Heart left ventricle (tissue), 16 donors: ENCODE data around the gene ASXL3. TPM values are rescaled to one million over a fixed set of nuclear protein-coding genes. Genes with fewer than 3 reads are reported as not detected.

Experiments used
- ATAC-seq, 4 donors: fragments of 200-7000 bp; cut with Tn5 transposase; one replicate each; pipeline ENCODE4 v1.9.1; 2020 to 2022; ENCODE audit warnings: moderate library complexity in 4 of 4, mild to moderate bottlenecking in 3 of 4, moderate number of reproducible peaks in 1 of 4
- DNase-seq, 5 donors: peaks; one replicate each; pipeline ENCODE4 v3.0.0-alpha.2; 2020
- H3K27ac ChIP-seq, 12 donors: fragments of 200-600 bp; sonication (generic) in 4 of 12; one replicate each; pipeline versions ENCODE4 v1.5.0 to v1.8.0; 2016 to 2022; ENCODE audit warnings: mild to moderate bottlenecking in 2 of 12
- H3K27me3 ChIP-seq, 9 donors: fragments of 200-600 bp; sonication (generic) in 2 of 9; one replicate each; pipeline versions ENCODE4 v1.5.1 to v1.8.0; 2016 to 2022; ENCODE audit warnings: mild to moderate bottlenecking in 3 of 9
- H3K36me3 ChIP-seq, 9 donors: fragments of 200-600 bp; sonication (generic) in 2 of 9; one replicate each; pipeline versions ENCODE4 v1.5.0 to v1.8.0; 2018 to 2022; ENCODE audit warnings: mild to moderate bottlenecking in 2 of 9
- H3K4me1 ChIP-seq, 12 donors: fragments of 200-600 bp; sonication (generic) in 4 of 12; one replicate each; pipeline versions ENCODE4 v1.5.0 to v1.8.0; 2016 to 2022; ENCODE audit warnings: mild to moderate bottlenecking in 3 of 12
- H3K4me3 ChIP-seq, 12 donors: fragments of 200-600 bp; sonication (generic) in 4 of 12; one replicate each; pipeline versions ENCODE4 v1.5.0 to v1.8.0; 2017 to 2022; ENCODE audit warnings: mild to moderate bottlenecking in 9 of 12, moderate library complexity in 4 of 12
- H3K9me3 ChIP-seq, 12 donors: fragments of 200-600 bp; sonication (generic) in 4 of 12; one replicate each; pipeline versions ENCODE4 v1.5.0 to v1.8.0; 2016 to 2022; ENCODE audit warnings: mild to moderate bottlenecking in 1 of 12
- POLR2A ChIP-seq, 2 donors: fragments of 450-650 bp; IDR thresholded peaks; one replicate each; pipeline ENCODE4 v1.6.1; 2017; ENCODE audit warnings: antibody characterized with exemption in 2 of 2, mild to moderate bottlenecking in 2 of 2, moderate library complexity in 2 of 2
- WGBS, 4 donors: extraction: QIAGEN DNeasy Blood & Tissue Kit in 2 of 4; methylation state at CpG; one replicate each; pipeline versions ENCODE4 v1.1.5 to v1.1.7; 2013 to 2018; 5-methylcytosine and 5-hydroxymethylcytosine counted together
- intact Hi-C, 10 donors: fragments of 100-400 bp; cut with DNase I; formaldehyde crosslinking; loops; one replicate each; pipeline versions ENCODE4 v1.11.1 to v1.14.2; 2022
- polyA plus RNA-seq, 2 donors: library from polyadenylated mRNA; stranded (reverse); fragments of 200-250 nt; gene quantifications; one replicate each; pipeline ENCODE4 v1.2.3, GENCODE V29; 2013
- total RNA-seq, 9 donors: library from RNA; depleted of rRNA in 2 of 9; stranded (reverse); fragments of >200 nt in 2 of 9; fragmentation: NEBNext Ultra II Directional in 3 of 9; extraction: Animal tissue kit (Norgen Biotek cat#: 25700) in 3 of 9; gene quantifications; one replicate each; pipeline versions ENCODE4 v1.1.0 to v1.2.4, GENCODE V29; 2016 to 2023
- TF ChIP-seq, protein P1 (sequence below), 12 donors: fragments of 200-600 bp; sonication (generic) in 4 of 12; IDR thresholded peaks; one replicate each; pipeline versions ENCODE4 v1.5.0 to v1.8.0; 2018 to 2022; ENCODE audit warnings: antibody characterized with exemption in 12 of 12, mild to moderate bottlenecking in 5 of 12
- donor health status: ischemic (EF 13 %, LVEDD 7.1; RV severe dilation, severe dysfunction).
- donor health status: healthy with polysubstance abuse.
- donor health status: DM: no; HTN: yes; CAD: no.
- donor health status: DM: no; HTN: no; CAD: no.
- donor health status: ischemic (EF 25% LVEDD 6.9; RV normal size, moderate dysfunction).
- donor health status: ischemic (EF 25% LVEDD 5.7; RV mildly dilated, moderate dysfunction).
- donor health status: healthy.
- donor health status: DM: yes; HTN: yes; CAD: no.
- donor health status: ischemic (EF 35%, LVEDD 5.7; RV mildly dilated, moderate dysfunction).
- donor health status: nonischemic (EF 11% LVEDD 7.7; RV severe dilation, severe dysfunction).
- donor health status: DM: yes; HTN: yes; CAD: no.
- donor health status: PGD.
- donor health status: ischemic (EF 29% LVEDD 5.4; RV normal size, mild dysfunction).
- donor health status: nonischemic (EF 23%, LVEDD 6.1; RV moderate dilation, normal function).

ASXL3 gene
- total and polyA plus RNA-seq, 11 donors, result 0.65 to 8.9 (median 3.5) TPM

DNA sequence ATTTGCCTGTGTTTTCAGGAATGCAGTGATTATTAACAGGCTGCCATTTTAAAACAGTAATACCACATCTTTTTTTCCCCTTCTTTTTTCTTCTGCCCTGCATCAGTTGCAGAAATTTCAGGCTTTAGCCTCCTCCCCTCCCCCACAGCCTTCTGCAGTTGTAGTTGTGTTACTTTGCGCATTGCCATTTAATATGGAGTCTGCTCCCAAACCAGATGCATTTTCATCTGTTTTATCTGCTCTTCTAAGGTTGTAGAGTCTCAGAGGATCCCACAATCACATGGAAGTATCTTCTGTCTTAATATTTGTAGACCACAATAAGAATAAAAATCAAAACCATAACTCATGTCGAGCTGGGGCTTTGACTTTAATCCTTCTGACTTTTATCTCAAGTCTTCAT lies 3.8 kb downstream of the ASXL3 start:
- TF ChIP-seq, protein P1, sequence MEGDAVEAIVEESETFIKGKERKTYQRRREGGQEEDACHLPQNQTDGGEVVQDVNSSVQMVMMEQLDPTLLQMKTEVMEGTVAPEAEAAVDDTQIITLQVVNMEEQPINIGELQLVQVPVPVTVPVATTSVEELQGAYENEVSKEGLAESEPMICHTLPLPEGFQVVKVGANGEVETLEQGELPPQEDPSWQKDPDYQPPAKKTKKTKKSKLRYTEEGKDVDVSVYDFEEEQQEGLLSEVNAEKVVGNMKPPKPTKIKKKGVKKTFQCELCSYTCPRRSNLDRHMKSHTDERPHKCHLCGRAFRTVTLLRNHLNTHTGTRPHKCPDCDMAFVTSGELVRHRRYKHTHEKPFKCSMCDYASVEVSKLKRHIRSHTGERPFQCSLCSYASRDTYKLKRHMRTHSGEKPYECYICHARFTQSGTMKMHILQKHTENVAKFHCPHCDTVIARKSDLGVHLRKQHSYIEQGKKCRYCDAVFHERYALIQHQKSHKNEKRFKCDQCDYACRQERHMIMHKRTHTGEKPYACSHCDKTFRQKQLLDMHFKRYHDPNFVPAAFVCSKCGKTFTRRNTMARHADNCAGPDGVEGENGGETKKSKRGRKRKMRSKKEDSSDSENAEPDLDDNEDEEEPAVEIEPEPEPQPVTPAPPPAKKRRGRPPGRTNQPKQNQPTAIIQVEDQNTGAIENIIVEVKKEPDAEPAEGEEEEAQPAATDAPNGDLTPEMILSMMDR (IDR thresholded peaks at IDR 0.05), result no peak
- TF ChIP-seq POLR2A (IDR thresholded peaks at IDR 0.05), result no peak
- Histone ChIP-seq H3K27ac (peak overlapping the region; percentile 26 to 78 (median 59)), H3K4me1 (peaks cover 0 to 28% (median 7%) of the 10 kb centered on the region in 12 donors)

DNA sequence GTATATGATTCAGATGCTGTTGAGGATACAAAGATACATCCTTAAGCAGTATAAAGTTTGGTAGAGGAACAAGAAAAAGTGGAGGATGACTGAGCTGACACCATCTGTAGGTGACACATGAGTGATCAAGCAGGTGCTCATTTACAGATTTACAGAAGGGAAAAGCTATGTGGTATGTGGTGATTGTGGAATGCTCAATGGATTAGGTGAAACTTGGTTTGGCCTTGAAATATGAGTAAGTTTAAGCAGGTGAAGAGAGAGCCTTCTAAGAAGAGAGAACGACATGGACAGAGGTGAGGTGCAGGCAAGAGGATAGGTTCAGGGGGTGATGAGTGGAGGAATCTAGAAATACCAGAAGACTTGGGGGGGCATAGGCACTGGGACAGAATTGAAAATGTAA lies 5.9 kb downstream of the ASXL3 start:
- Histone ChIP-seq H3K27me3 (peaks cover 0 to 5% (median 0%) of the 10 kb centered on the region in 9 donors), H3K4me3 (no peak overlapping the region), H3K36me3 (no peaks in the 10 kb centered on the region), H3K4me1 (peaks cover 0 to 29% (median 6%) of the 10 kb centered on the region in 12 donors), H3K9me3 (peaks cover 0 to 17% (median 0%) of the 10 kb centered on the region in 12 donors), H3K27ac (peak overlapping the region in 5 of 12 donors; percentile 39 to 81 (median 71))
- WGBS, 4 donors, result 68 to 76% (median 73%) methylated on average over 1 of the region's 1 CpG
- TF ChIP-seq, protein P1 (IDR thresholded peaks at IDR 0.05), result no peak
- no peak for TF ChIP-seq POLR2A (IDR thresholded peaks at IDR 0.05)
- intact Hi-C loops, result no loop called here
- DNase-seq (no peak), ATAC-seq (no peak)

More for the DNA sequence above, 3.8 kb downstream of the ASXL3 start:
- Histone ChIP-seq H3K9me3 (peaks cover 0 to 1% (median 0%) of the 10 kb centered on the region in 12 donors), H3K4me3 (peak overlapping the region in 8 of 12 donors; percentile 1 to 29 (median 14)), H3K36me3 (no peaks in the 10 kb centered on the region), H3K27me3 (peaks cover 0 to 19% (median 0%) of the 10 kb centered on the region in 9 donors)
- ATAC-seq, result no peak
- DNase-seq, result peak in 1 of 5 donors; percentile 8
- intact Hi-C loops, result no loop called here
- 33 to 50% (median 42%) methylated on average over 2 of the region's 2 CpGs for WGBS, 4 donors

DNA sequence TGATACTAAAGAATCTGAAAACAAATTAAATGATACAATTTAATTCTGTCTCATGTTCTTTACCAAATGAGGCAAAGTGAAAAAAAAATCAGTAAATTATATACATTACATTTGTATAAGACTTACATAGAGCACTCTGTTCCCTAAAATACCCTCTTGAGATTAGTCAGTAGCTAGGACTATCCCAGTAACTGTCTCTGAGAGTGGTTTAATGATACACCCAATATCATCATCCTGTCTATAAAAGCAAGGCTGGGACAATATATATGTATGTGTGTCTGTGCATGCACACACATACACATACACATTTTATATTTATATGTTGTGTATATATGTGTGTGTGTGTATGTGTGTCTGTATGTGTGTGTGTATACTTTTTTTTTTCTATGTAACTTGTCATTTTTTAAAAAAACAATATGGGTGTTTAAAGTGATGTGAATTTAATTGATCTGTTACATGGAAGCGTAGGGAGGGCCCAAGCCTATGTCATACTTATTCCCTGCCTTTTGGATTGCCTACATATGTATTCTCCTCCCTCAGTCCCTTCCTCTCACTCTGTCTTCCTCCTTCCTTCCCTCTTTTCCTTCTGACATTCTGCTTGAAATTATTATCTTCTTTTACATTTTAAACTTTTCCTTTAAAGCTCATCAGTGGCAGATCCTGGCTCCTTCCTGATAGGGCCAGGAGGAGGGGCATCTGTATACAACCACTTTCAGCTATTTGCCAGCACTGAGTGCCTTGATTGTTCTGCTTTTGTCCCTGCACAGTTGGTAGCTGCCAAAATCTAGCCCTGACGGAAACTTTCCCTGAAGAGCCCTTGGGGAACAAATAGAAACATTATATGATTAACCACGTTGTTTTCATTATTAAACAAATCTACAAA lies 6.8 kb downstream of the ASXL3 start:
- Histone ChIP-seq H3K4me3 (peak overlapping the region in 7 of 12 donors; percentile 9 to 29 (median 23)), H3K36me3 (no peaks in the 10 kb centered on the region), H3K4me1 (peaks cover 0 to 29% (median 6%) of the 10 kb centered on the region in 12 donors), H3K27ac (peak overlapping the region; percentile 44 to 81 (median 70)), H3K27me3 (no peaks in the 10 kb centered on the region), H3K9me3 (peaks cover 0 to 17% (median 0%) of the 10 kb centered on the region in 12 donors)
- TF ChIP-seq POLR2A (IDR thresholded peaks at IDR 0.05), result no peak
- TF ChIP-seq, protein P1 (IDR thresholded peaks at IDR 0.05), result no peak
- peak in 4 of 5 donors; percentile 19 to 66 (median 28) for DNase-seq
- intact Hi-C loops, result no loop called here
- ATAC-seq, result peak; percentile 90 to 96 (median 92)
- WGBS, 4 donors, result 30 to 36% (median 34%) methylated on average over 3 of the region's 3 CpGs

DNA sequence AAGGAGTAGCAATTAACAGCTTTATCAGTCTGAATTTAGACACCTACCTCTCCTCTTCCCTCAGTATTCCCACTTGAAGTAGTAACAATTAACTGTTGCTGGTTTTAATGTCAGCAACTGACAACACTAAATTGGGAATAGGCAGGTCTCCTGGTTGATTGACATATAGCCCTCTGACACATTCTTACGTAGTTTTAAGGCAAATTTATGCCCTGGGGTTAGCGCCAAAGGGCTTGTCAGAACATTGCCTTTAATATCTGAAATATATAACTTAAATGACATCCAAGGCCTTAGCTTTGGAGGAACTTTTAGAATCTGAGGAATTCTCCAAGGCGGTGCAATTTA lies 7.4 kb downstream of the ASXL3 start:
- Histone ChIP-seq H3K27me3 (no peaks in the 10 kb centered on the region), H3K36me3 (no peaks in the 10 kb centered on the region), H3K27ac (peak overlapping the region; percentile 44 to 81 (median 70)), H3K4me3 (peak overlapping the region in 7 of 12 donors; percentile 9 to 29 (median 23)), H3K9me3 (peaks cover 0 to 17% (median 0%) of the 10 kb centered on the region in 12 donors), H3K4me1 (peaks cover 0 to 29% (median 6%) of the 10 kb centered on the region in 12 donors)
- no peak for DNase-seq
- peak; percentile 25 to 43 (median 34) for ATAC-seq
- TF ChIP-seq, protein P1 (IDR thresholded peaks at IDR 0.05), result no peak
- TF ChIP-seq POLR2A (IDR thresholded peaks at IDR 0.05), result no peak
- intact Hi-C loops, result no loop called here
- 67 to 74% (median 71%) methylated on average over 3 of the region's 3 CpGs for WGBS, 4 donors
